Osteoblast (primary cell): ENCODE measurements around the gene SIGLEC11. TPM values are rescaled to one million over a fixed set of nuclear protein-coding genes. Genes with fewer than 3 reads are reported as not detected.

Experiments used
- DNase-seq: peaks from one replicate; pipeline ENCODE4 v3.0.0; 2011; ENCODE audit warnings: low spot score, mixed read lengths; ENCODE audit not compliant: insufficient read length; ENCODE audit errors: missing footprints
- H2AFZ ChIP-seq: 2 replicates; pipeline ENCODE4 v1.6.0; 2011; ENCODE audit warnings: mild to moderate bottlenecking, low read length
- H3K27ac ChIP-seq: 2 replicates; pipeline ENCODE4 v1.5.1; 2011; ENCODE audit warnings: mild to moderate bottlenecking, low read depth, low read length, moderate library complexity
- H3K27me3 ChIP-seq: 2 replicates; pipeline ENCODE4 v1.6.0; 2012; ENCODE audit warnings: mild to moderate bottlenecking, control low read depth, inconsistent platforms, low read length, moderate library complexity; ENCODE audit not compliant: insufficient read depth
- H3K36me3 ChIP-seq: 2 replicates; pipeline ENCODE4 v1.5.1; 2011; ENCODE audit warnings: mild to moderate bottlenecking, low read length, control low read depth, moderate library complexity; ENCODE audit not compliant: insufficient read depth
- H3K4me1 ChIP-seq: 2 replicates; pipeline ENCODE4 v1.5.1; 2011; ENCODE audit warnings: mild to moderate bottlenecking, low read length, control low read depth, moderate library complexity; ENCODE audit not compliant: insufficient read depth
- H3K4me2 ChIP-seq: 2 replicates; pipeline ENCODE4 v1.6.0; 2011; ENCODE audit warnings: mild to moderate bottlenecking, low read length; ENCODE audit not compliant: insufficient read depth
- H3K4me3 ChIP-seq: fragments of 200-600 bp; sonication (generic); 3 replicates; pipeline ENCODE4 v1.5.1; 2012; ENCODE audit warnings: mild to moderate bottlenecking, low read length, inconsistent platforms; ENCODE audit not compliant: insufficient read depth
- H3K79me2 ChIP-seq: 2 replicates; pipeline ENCODE4 v1.6.0; 2012; ENCODE audit warnings: mild to moderate bottlenecking, low read length, control low read depth, inconsistent platforms; ENCODE audit not compliant: insufficient read depth
- H3K9me3 ChIP-seq: 2 replicates; pipeline ENCODE4 v1.5.1; 2011; ENCODE audit warnings: low read depth, low read length, control low read depth
- H4K20me1 ChIP-seq: 2 replicates; pipeline ENCODE4 v1.6.0; 2012; ENCODE audit warnings: mild to moderate bottlenecking, low read length, control low read depth; ENCODE audit not compliant: insufficient read depth
- CTCF ChIP-seq: IDR thresholded peaks from 2 replicates; pipeline ENCODE4 v1.5.1; 2011; ENCODE audit warnings: mild to moderate bottlenecking, low read depth, low read length, moderate library complexity; ENCODE audit errors: extremely low read depth
- total RNA-seq: library from RNA; depleted of rRNA; stranded (reverse); fragments of >200 nt; gene quantifications from 2 replicates; pipeline ENCODE4 v1.2.3, GENCODE V29; 2012

The SIGLEC11 gene
- total RNA-seq, 1 donor, result under 0.01 TPM

- no peaks in the 10 kb centered on the region for H4K20me1 ChIP-seq
- H2AFZ ChIP-seq, result no peak overlapping the region
- no peaks in the 10 kb centered on the region for H3K36me3 ChIP-seq
- H3K27me3 ChIP-seq, result peaks cover 46% of the 10 kb centered on the region
- no peak overlapping the region for H3K4me3 ChIP-seq
- H3K27ac ChIP-seq, result no peak overlapping the region
- H3K79me2 ChIP-seq, result no peaks in the 10 kb centered on the region
- no peaks in the 10 kb centered on the region for H3K4me1 ChIP-seq
- peak; percentile 23 for DNase-seq
- TF ChIP-seq CTCF, result no peak
- no peaks in the 10 kb centered on the region for H3K9me3 ChIP-seq
- H3K4me2 ChIP-seq, result no peak overlapping the region
These were observed 3.6 kb downstream of the SIGLEC11 start for GRCh38 chr19:49957262-49957915.

DNA sequence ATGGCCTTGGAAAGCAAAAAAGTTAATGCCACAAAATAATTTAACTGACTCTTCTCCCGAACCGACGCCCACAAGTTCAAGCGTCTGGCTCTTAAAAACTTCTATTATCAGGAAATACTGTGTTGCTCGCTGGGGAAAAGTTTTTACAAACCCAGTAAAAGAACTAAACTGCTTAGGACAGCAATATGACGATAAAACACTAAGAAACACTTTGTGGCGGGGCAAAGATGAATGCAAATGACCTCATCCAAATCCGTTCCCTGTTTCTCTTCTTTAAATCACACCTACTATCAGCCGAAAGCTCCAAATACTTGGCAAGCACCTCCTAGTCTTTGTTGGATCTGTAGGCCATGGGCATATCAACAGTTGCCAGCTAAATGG lies 4.9 kb downstream of the SIGLEC11 start:
- H3K9me3 ChIP-seq, result no peaks in the 10 kb centered on the region
- no peak overlapping the region for H3K4me2 ChIP-seq
- no peaks in the 10 kb centered on the region for H3K36me3 ChIP-seq
- H3K4me3 ChIP-seq, result no peak overlapping the region
- no peak overlapping the region for H3K27ac ChIP-seq
- no peaks in the 10 kb centered on the region for H3K79me2 ChIP-seq
- H4K20me1 ChIP-seq, result no peaks in the 10 kb centered on the region
- DNase-seq, result no peak
- peaks cover 57% of the 10 kb centered on the region for H3K27me3 ChIP-seq
- no peak for TF ChIP-seq CTCF
- H3K4me1 ChIP-seq, result no peaks in the 10 kb centered on the region
- H2AFZ ChIP-seq, result no peak overlapping the region

- H3K4me1 ChIP-seq, result no peaks in the 10 kb centered on the region
- peaks cover 59% of the 10 kb centered on the region for H3K27me3 ChIP-seq
- no peak overlapping the region for H2AFZ ChIP-seq
- no peak overlapping the region for H3K4me2 ChIP-seq
- no peaks in the 10 kb centered on the region for H4K20me1 ChIP-seq
- no peak for DNase-seq
- H3K9me3 ChIP-seq, result no peaks in the 10 kb centered on the region
- H3K4me3 ChIP-seq, result no peak overlapping the region
- no peak overlapping the region for H3K27ac ChIP-seq
- TF ChIP-seq CTCF, result no peak
- H3K79me2 ChIP-seq, result no peaks in the 10 kb centered on the region
- no peaks in the 10 kb centered on the region for H3K36me3 ChIP-seq
These were observed 6.0 kb downstream of the SIGLEC11 start for GRCh38 chr19:49954933-49955332.

GRCh38 chr19:49954092-49954829 lies 6.7 kb downstream of the SIGLEC11 start:
- Histone ChIP-seq H3K79me2 (no peaks in the 10 kb centered on the region), H2AFZ (no peak overlapping the region), H3K4me3 (no peak overlapping the region), H3K4me1 (no peaks in the 10 kb centered on the region), H3K36me3 (no peaks in the 10 kb centered on the region), H4K20me1 (no peaks in the 10 kb centered on the region), H3K27ac (no peak overlapping the region), H3K4me2 (no peak overlapping the region), H3K9me3 (no peaks in the 10 kb centered on the region), H3K27me3 (peaks cover 65% of the 10 kb centered on the region)
- no peak for DNase-seq
- no peak for TF ChIP-seq CTCF
